ENCODE measurements around the gene OPN3. TPM values are rescaled to one million over a fixed set of nuclear protein-coding genes. Genes with fewer than 3 reads are reported as not detected.

OPN3 gene
- total and polyA plus RNA-seq, 2 of the 4 experiments (the other 2 are of a cell fraction) = 16.4 to 21.9 TPM

- H3K36me3 ChIP-seq (ENCODE audit: control insufficient read depth, insufficient read depth, low read length) = peaks cover 3% of the 10 kb centered on the region; the same call in 1 of the 2 replicates
- POLR2A ChIA-PET (ENCODE audit: unreplicated experiment) = interaction anchor here (0.5 kb wide), 1 partner anchor 202 kb away, joined by 3 read pairs; no protein-coding TSS in a partner anchor
Measured at GRCh38 chr1:241636291-241636690, 3.9 kb downstream of the OPN3 start.

More at GRCh38 chr1:241636291-241636690, 3.9 kb downstream of the OPN3 start:
- H3K9me1 ChIP-seq (ENCODE audit: insufficient read depth, low read length) = peaks cover 11% of the 10 kb centered on the region
- H2BK15ac ChIP-seq (ENCODE audit: low read depth, low read length) = no peak overlapping the region
- H3K18ac ChIP-seq (ENCODE audit: low read depth, low read length) = no peak overlapping the region
- H3K27ac ChIP-seq (ENCODE audit: insufficient read depth, low read length) = no peak overlapping the region
- peaks cover 15 to 35% of the 10 kb centered on the region in 2 experiments for H3K79me1 ChIP-seq (ENCODE audit: low read depth in 1 of 2, low read length in 2 of 2)
- dilution Hi-C loops (cut with HindIII; ENCODE audit: low sequenced_read_pairs, unreplicated experiment) = no loop called here
- no peaks in the 10 kb centered on the region for H3K27me3 ChIP-seq (ENCODE audit: control insufficient read depth, insufficient read depth, low read length)
- peak; percentile 71 for DNase-seq
- H3K4me1 ChIP-seq (ENCODE audit: control insufficient read depth, insufficient read depth, low read length) = peaks cover 12% of the 10 kb centered on the region
- H2BK120ac ChIP-seq (ENCODE audit: low read depth, low read length) = no peak overlapping the region
- no peak overlapping the region for H3K23ac ChIP-seq (ENCODE audit: low read depth, low read length)
- in situ Hi-C loops (cut with MboI; ENCODE audit: low sequenced_read_pairs) = no loop called here
- no TSS peak for BruUV-seq (replicated peaks)
- intact Hi-C loops (cut with micrococcal nuclease) = loop anchor here (2.0 kb wide), 2 partner anchors 23 to 199 kb away; no protein-coding TSS in a partner anchor
- H3K4me2 ChIP-seq (ENCODE audit: low read depth, low read length) = no peak overlapping the region; the same call in 1 of the 2 replicates
- peak overlapping the region; percentile 40 for H2BK5ac ChIP-seq (ENCODE audit: low read depth, low read length, poor library complexity, severe bottlenecking)
- H2AK5ac ChIP-seq (ENCODE audit: low read depth, low read length) = no peak overlapping the region
- no peak overlapping the region for H4K5ac ChIP-seq (ENCODE audit: low read depth, low read length)
- no peak overlapping the region for H3K9ac ChIP-seq (ENCODE audit: low read depth, low read length)
- peak; percentile 13 for ATAC-seq (ENCODE audit: low read depth)
- no peak overlapping the region for H3K4me3 ChIP-seq (ENCODE audit: insufficient read depth, low read depth, low read length)
- H3K14ac ChIP-seq (replicated peaks; ENCODE audit: low read depth, low read length) = no peak overlapping the region
- TF ChIP-seq NFE2L2 (IDR thresholded peaks at IDR 0.05; ENCODE audit: low read depth, low read length) (no peak), RAD21 (IDR thresholded peaks at IDR 0.05; ENCODE audit: low read length) (no peak)
- no peak overlapping the region for H4K8ac ChIP-seq (ENCODE audit: low read depth in 2 of 2, low read length in 2 of 2)
- H3K9me3 ChIP-seq (ENCODE audit: control insufficient read depth, insufficient read depth, low read length) = no peaks in the 10 kb centered on the region
- CTCF ChIA-PET = interaction anchor here (0.6 to 1.7 kb wide), 2 partner anchors 9 to 25 kb away, joined by 3 to 5 read pairs; no protein-coding TSS in a partner anchor
- no peak overlapping the region for H3K56ac ChIP-seq (ENCODE audit: extremely low read depth, insufficient read depth, low read length)
- H2AK9ac ChIP-seq (replicated peaks; ENCODE audit: low read depth, low read length, poor library complexity) = no peak overlapping the region
- no CpG with 5 or more reads among the region's 1 CpG for WGBS, 2 experiments (ENCODE audit: extremely low coverage in 2 of 2, insufficient read length in 1 of 2)
- no peak overlapping the region for H2AFZ ChIP-seq (replicated peaks; ENCODE audit: low read length, poor library complexity)
- H2BK20ac ChIP-seq (ENCODE audit: low read depth, low read length) = no peak overlapping the region
- no peak overlapping the region for H3K4ac ChIP-seq (ENCODE audit: low read depth, low read length)
- 0 out of 2 replicates have a peak, but pooled peaks cover 6% of the 10 kb centered on the region for H4K20me1 ChIP-seq (ENCODE audit: insufficient read depth, low read length)
- H4K91ac ChIP-seq (ENCODE audit: insufficient read depth, low read depth, low read length) = no peak overlapping the region

All from IMR-90 (cell line).